ENCODE measurements around the gene ROBO1. TPM values are rescaled to one million over a fixed set of nuclear protein-coding genes. Genes with fewer than 3 reads are reported as not detected.

ROBO1 gene
- total RNA-seq, 1 experiment from 2014 or later, result 33.9 TPM

- Mint-ChIP-seq H3K4me3 (ENCODE audit: low read depth, unreplicated experiment) (no peak overlapping the region), H3K36me3 (ENCODE audit: insufficient read depth, unreplicated experiment) (no peaks in the 10 kb centered on the region), H3K27ac (ENCODE audit: unreplicated experiment) (no peak overlapping the region), H3K27me3 (ENCODE audit: unreplicated experiment) (no peaks in the 10 kb centered on the region), H3K9me3 (ENCODE audit: low read depth, unreplicated experiment) (no peaks in the 10 kb centered on the region), H3K4me1 (ENCODE audit: low read depth, unreplicated experiment) (no peaks in the 10 kb centered on the region)
- intact Hi-C loops (cut with micrococcal nuclease; ENCODE audit: unreplicated experiment), result no loop called here
- BruUV-seq (replicated peaks), result no TSS peak
- CTCF ChIA-PET, result no interaction called here
- no peak for TF ChIP-seq CTCF (IDR thresholded peaks at IDR 0.05; ENCODE audit: unreplicated experiment)
- DNase-seq, result no peak
Observed at GRCh38 chr3:79726786-79727185, 41.0 kb downstream of the ROBO1 start.

- Mint-ChIP-seq H3K27me3 (ENCODE audit: unreplicated experiment) (no peaks in the 10 kb centered on the region), H3K36me3 (ENCODE audit: insufficient read depth, unreplicated experiment) (no peaks in the 10 kb centered on the region), H3K4me1 (ENCODE audit: low read depth, unreplicated experiment) (no peaks in the 10 kb centered on the region), H3K4me3 (ENCODE audit: low read depth, unreplicated experiment) (no peak overlapping the region), H3K9me3 (ENCODE audit: low read depth, unreplicated experiment) (no peaks in the 10 kb centered on the region), H3K27ac (ENCODE audit: unreplicated experiment) (no peak overlapping the region)
- no peak for DNase-seq
- TF ChIP-seq CTCF (IDR thresholded peaks at IDR 0.05; ENCODE audit: unreplicated experiment), result no peak
- CTCF ChIA-PET, result no interaction called here
- intact Hi-C loops (cut with micrococcal nuclease; ENCODE audit: unreplicated experiment), result no loop called here
- no TSS peak for BruUV-seq (replicated peaks)
Observed at GRCh38 chr3:79724206-79724605, 43.6 kb downstream of the ROBO1 start.

GRCh38 chr3:79690072-79690471 lies 77.7 kb downstream of the ROBO1 start:
- no TSS peak for BruUV-seq (replicated peaks)
- no peak overlapping the region for H3K27ac Mint-ChIP-seq (ENCODE audit: unreplicated experiment)
- H3K4me1 Mint-ChIP-seq (ENCODE audit: low read depth, unreplicated experiment), result no peaks in the 10 kb centered on the region
- intact Hi-C loops (cut with micrococcal nuclease; ENCODE audit: unreplicated experiment), result no loop called here
- CTCF ChIA-PET, result no interaction called here
- no peak for TF ChIP-seq CTCF (IDR thresholded peaks at IDR 0.05; ENCODE audit: unreplicated experiment)
- no peaks in the 10 kb centered on the region for H3K36me3 Mint-ChIP-seq (ENCODE audit: insufficient read depth, unreplicated experiment)
- DNase-seq, result no peak
- no peaks in the 10 kb centered on the region for H3K27me3 Mint-ChIP-seq (ENCODE audit: unreplicated experiment)
- H3K9me3 Mint-ChIP-seq (ENCODE audit: low read depth, unreplicated experiment), result peaks cover 2% of the 10 kb centered on the region
- H3K4me3 Mint-ChIP-seq (ENCODE audit: low read depth, unreplicated experiment), result no peak overlapping the region

- no peaks in the 10 kb centered on the region for H3K4me1 Mint-ChIP-seq (ENCODE audit: low read depth, unreplicated experiment)
- H3K9me3 Mint-ChIP-seq (ENCODE audit: low read depth, unreplicated experiment), result peaks cover 10% of the 10 kb centered on the region
- H3K36me3 Mint-ChIP-seq (ENCODE audit: insufficient read depth, unreplicated experiment), result no peaks in the 10 kb centered on the region
- intact Hi-C loops (cut with micrococcal nuclease; ENCODE audit: unreplicated experiment), result no loop called here
- DNase-seq, result no peak
- no TSS peak for BruUV-seq (replicated peaks)
- CTCF ChIA-PET, result no interaction called here
- TF ChIP-seq CTCF (IDR thresholded peaks at IDR 0.05; ENCODE audit: unreplicated experiment), result no peak
- H3K4me3 Mint-ChIP-seq (ENCODE audit: low read depth, unreplicated experiment), result no peak overlapping the region
- H3K27me3 Mint-ChIP-seq (ENCODE audit: unreplicated experiment), result no peaks in the 10 kb centered on the region
- H3K27ac Mint-ChIP-seq (ENCODE audit: unreplicated experiment), result no peak overlapping the region
Observed at GRCh38 chr3:79685108-79685507, 82.7 kb downstream of the ROBO1 start.

GRCh38 chr3:79684041-79684440 lies 83.8 kb downstream of the ROBO1 start:
- Mint-ChIP-seq H3K4me1 (ENCODE audit: low read depth, unreplicated experiment) (no peaks in the 10 kb centered on the region), H3K9me3 (ENCODE audit: low read depth, unreplicated experiment) (peaks cover 10% of the 10 kb centered on the region), H3K27me3 (ENCODE audit: unreplicated experiment) (no peaks in the 10 kb centered on the region), H3K36me3 (ENCODE audit: insufficient read depth, unreplicated experiment) (no peaks in the 10 kb centered on the region), H3K27ac (ENCODE audit: unreplicated experiment) (no peak overlapping the region), H3K4me3 (ENCODE audit: low read depth, unreplicated experiment) (no peak overlapping the region)
- CTCF ChIA-PET, result no interaction called here
- no peak for TF ChIP-seq CTCF (IDR thresholded peaks at IDR 0.05; ENCODE audit: unreplicated experiment)
- no TSS peak for BruUV-seq (replicated peaks)
- DNase-seq, result no peak
- intact Hi-C loops (cut with micrococcal nuclease; ENCODE audit: unreplicated experiment), result no loop called here
